ENCODE data around the gene ZNF211. TPM values are rescaled to one million over a fixed set of nuclear protein-coding genes. Genes with fewer than 3 reads are reported as not detected.

ZNF211 gene
- total RNA-seq, 2 experiments from 2014 or later: 7.7 to 8.8 TPM

- POLR2A ChIA-PET: interaction anchor here (0.5 to 1.2 kb wide), 7 partner anchors 11 to 403 kb away, joined by 3 to 4 read pairs (median 3); partner anchors contain the start of genes ZNF606 and ZNF749
- CTCF ChIA-PET: no interaction called here
- peaks cover 56% of the 10 kb centered on the region for H3K9me3 Mint-ChIP-seq
Observed at GRCh38 chr19:57599761-57600383, 33.1 kb upstream of the ZNF211 start, which contains the start of gene ZNF530. ZNF530 (plus strand) TSS chr19:57599885; CDS start chr19:57604346, 4,461 bp downstream.

DNA sequence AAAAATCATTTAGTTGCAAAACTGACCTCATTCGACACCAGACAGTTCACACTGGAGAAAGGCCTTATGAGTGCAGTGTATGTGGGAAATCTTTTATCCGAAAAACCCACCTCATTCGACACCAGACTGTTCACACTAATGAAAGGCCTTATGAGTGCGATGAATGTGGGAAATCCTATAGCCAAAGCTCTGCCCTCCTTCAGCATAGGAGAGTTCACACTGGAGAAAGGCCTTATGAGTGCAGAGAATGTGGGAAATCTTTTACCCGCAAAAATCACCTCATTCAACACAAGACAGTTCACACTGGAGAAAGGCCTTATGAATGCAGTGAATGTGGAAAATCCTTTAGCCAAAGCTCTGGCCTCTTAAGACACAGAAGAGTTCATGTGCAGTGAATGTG is 26.0 kb upstream of the ZNF211 start:
- DNase-seq (no peak), ATAC-seq (no peak)
- TF ChIP-seq, protein P1, sequence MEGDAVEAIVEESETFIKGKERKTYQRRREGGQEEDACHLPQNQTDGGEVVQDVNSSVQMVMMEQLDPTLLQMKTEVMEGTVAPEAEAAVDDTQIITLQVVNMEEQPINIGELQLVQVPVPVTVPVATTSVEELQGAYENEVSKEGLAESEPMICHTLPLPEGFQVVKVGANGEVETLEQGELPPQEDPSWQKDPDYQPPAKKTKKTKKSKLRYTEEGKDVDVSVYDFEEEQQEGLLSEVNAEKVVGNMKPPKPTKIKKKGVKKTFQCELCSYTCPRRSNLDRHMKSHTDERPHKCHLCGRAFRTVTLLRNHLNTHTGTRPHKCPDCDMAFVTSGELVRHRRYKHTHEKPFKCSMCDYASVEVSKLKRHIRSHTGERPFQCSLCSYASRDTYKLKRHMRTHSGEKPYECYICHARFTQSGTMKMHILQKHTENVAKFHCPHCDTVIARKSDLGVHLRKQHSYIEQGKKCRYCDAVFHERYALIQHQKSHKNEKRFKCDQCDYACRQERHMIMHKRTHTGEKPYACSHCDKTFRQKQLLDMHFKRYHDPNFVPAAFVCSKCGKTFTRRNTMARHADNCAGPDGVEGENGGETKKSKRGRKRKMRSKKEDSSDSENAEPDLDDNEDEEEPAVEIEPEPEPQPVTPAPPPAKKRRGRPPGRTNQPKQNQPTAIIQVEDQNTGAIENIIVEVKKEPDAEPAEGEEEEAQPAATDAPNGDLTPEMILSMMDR (IDR thresholded peaks at IDR 0.05): no peak
- CTCF ChIA-PET: no interaction called here
- Mint-ChIP-seq H3K9me3 (peaks cover 58% of the 10 kb centered on the region), H3K4me3 (no peak overlapping the region), H3K27ac (no peak overlapping the region), H3K36me3 (ENCODE audit: low read depth) (peaks cover 72% of the 10 kb centered on the region), H3K27me3 (no peaks in the 10 kb centered on the region), H3K4me1 (ENCODE audit: low read depth) (no peaks in the 10 kb centered on the region)
- POLR2A ChIA-PET: interaction anchor here (0.7 kb wide), 1 partner anchor 285 kb away, joined by 3 read pairs; no protein-coding TSS in a partner anchor
- intact Hi-C loops (cut with micrococcal nuclease): no loop called here

More at GRCh38 chr19:57599761-57600383, 33.1 kb upstream of the ZNF211 start, which contains the start of gene ZNF530:
- peak within 1 kb of the TSS; percentile 87 for H3K27ac Mint-ChIP-seq
- peaks cover 40% of the 10 kb centered on the region for H3K36me3 Mint-ChIP-seq (ENCODE audit: low read depth)
- TF ChIP-seq, protein P1 (IDR thresholded peaks at IDR 0.05): no peak
- intact Hi-C loops (cut with micrococcal nuclease): no loop called here
- H3K27me3 Mint-ChIP-seq: no peaks in the 10 kb centered on the region
- DNase-seq: peak; percentile 94
- ATAC-seq: peak; percentile 98
- H3K4me1 Mint-ChIP-seq (ENCODE audit: low read depth): peaks cover 18% of the 10 kb centered on the region
- H3K4me3 Mint-ChIP-seq: peak within 1 kb of the TSS; percentile 83

GRCh38 chr19:57611113-57611512 is 21.9 kb upstream of the ZNF211 start:
- TF ChIP-seq, protein P1 (IDR thresholded peaks at IDR 0.05): no peak
- Mint-ChIP-seq H3K27ac (no peak overlapping the region), H3K36me3 (ENCODE audit: low read depth) (peaks cover 53% of the 10 kb centered on the region), H3K4me3 (no peak overlapping the region), H3K27me3 (no peaks in the 10 kb centered on the region), H3K4me1 (ENCODE audit: low read depth) (peaks cover 13% of the 10 kb centered on the region), H3K9me3 (peaks cover 45% of the 10 kb centered on the region)
- CTCF ChIA-PET: no interaction called here
- POLR2A ChIA-PET: interaction anchor here (0.8 kb wide), 1 partner anchor 11 kb away, joined by 3 read pairs; no protein-coding TSS in a partner anchor
- ATAC-seq (no peak), DNase-seq (no peak)
- intact Hi-C loops (cut with micrococcal nuclease): no loop called here

DNA sequence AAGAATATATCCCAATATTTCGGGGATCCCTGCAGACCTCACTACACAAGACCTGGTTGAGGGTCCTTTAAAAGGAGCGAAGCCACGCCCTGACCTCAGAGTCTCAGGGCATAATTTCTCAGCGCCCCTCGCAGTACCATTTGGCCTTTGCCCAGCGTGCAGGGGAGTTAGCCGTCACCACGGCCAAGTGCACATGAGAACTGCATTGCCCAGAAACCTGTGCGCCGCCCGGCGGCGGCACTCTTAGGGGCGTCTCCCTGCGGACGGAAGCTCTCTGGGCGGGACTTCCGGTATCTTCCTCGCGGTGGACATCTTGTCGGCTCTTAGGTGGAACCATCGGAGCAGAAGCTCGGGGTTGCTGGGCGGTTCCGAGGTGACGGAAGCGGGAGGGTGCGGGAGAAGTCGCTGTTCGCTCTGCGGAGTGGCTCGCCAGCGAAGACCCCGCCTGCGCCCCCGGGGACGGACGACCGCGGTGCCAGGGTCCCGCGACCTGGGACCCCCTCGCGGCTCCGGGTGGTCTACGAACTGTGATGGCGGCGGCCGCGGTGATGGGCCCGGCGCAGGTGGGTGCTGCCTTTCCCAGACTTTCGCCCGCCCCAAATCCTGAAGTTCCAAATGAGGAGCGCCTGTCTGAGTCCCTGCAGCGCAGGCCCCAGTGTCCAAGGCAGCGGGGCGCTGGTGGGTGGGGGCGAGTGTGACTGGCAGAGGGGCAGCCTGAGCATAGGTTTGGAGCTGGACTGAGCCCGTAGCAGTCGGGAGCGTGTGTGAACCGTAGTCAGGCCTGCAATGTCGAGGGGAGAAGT is 18.8 kb upstream of the ZNF211 start, which contains the start of gene ZNF134:
ZNF134 (plus strand) TSS at position 302 of the 803 bp plus-strand sequence. CDS start 5,227 bp downstream, outside the sequence.
- peak within 1 kb of the TSS; percentile 86 for H3K4me3 Mint-ChIP-seq
- peaks cover 52% of the 10 kb centered on the region for H3K9me3 Mint-ChIP-seq
- H3K36me3 Mint-ChIP-seq (ENCODE audit: low read depth): peaks cover 54% of the 10 kb centered on the region
- TF ChIP-seq, protein P1 (IDR thresholded peaks at IDR 0.05): no peak
- peak within 1 kb of the TSS; percentile 88 for H3K27ac Mint-ChIP-seq
- DNase-seq (peak; percentile 95), ATAC-seq (peak; percentile 100)
- no peaks in the 10 kb centered on the region for H3K27me3 Mint-ChIP-seq
- peaks cover 23% of the 10 kb centered on the region for H3K4me1 Mint-ChIP-seq (ENCODE audit: low read depth)
- ChIA-PET CTCF (interaction anchor here (1.5 kb wide), 1 partner anchor 67 kb away, joined by 5 read pairs; the partner anchor contains the start of gene ZNF551), POLR2A (interaction anchor here (0.6 to 1.1 kb wide), 5 partner anchors 19 to 55 kb away, joined by 3 to 4 read pairs (median 3); partner anchors contain the start of gene ZNF211)
- intact Hi-C loops (cut with micrococcal nuclease): no loop called here
